Neuronal stem cell (in vitro differentiated cells): Measurements from ENCODE around the gene FOXF1.
A peak's percentile ranks its signal among the peaks of the same experiment; 100 is the strongest.

Experiments used
- DNase-seq: peaks from one replicate; pipeline ENCODE4 v3.0.0-alpha.2; 2013; ENCODE audit warnings: low spot score
- H2AFZ ChIP-seq: one replicate; pipeline ENCODE4 v1.6.1; 2013; ENCODE audit warnings: mild to moderate bottlenecking, low read length, inconsistent platforms
- H2AK5ac ChIP-seq: 2 replicates; pipeline ENCODE4 v1.6.1; 2013; ENCODE audit warnings: low read depth, mild to moderate bottlenecking, inconsistent platforms, low read length, moderate library complexity, mixed read lengths
- H2BK120ac ChIP-seq: 2 replicates; pipeline ENCODE4 v1.6.1; 2013; ENCODE audit warnings: low read depth, mild to moderate bottlenecking, inconsistent platforms, low read length, moderate library complexity, mixed read lengths
- H2BK12ac ChIP-seq: one replicate; pipeline ENCODE4 v1.6.1; 2013; ENCODE audit warnings: low read length, inconsistent platforms
- H2BK15ac ChIP-seq: 2 replicates; pipeline ENCODE4 v1.6.1; 2013; ENCODE audit warnings: mild to moderate bottlenecking, low read length, inconsistent platforms, mixed read lengths
- H2BK5ac ChIP-seq: one replicate; pipeline ENCODE4 v1.6.1; 2013; ENCODE audit warnings: inconsistent platforms, mild to moderate bottlenecking, low read length, moderate library complexity
- H3K14ac ChIP-seq: one replicate; pipeline ENCODE4 v1.6.1; 2013; ENCODE audit warnings: low read length, inconsistent platforms
- H3K18ac ChIP-seq: 2 replicates; pipeline ENCODE4 v1.6.1; 2013; ENCODE audit warnings: low read length, inconsistent platforms
- H3K23ac ChIP-seq: 2 replicates; pipeline ENCODE4 v1.6.1; 2013; ENCODE audit warnings: low read depth, mild to moderate bottlenecking, mixed read lengths, low read length, inconsistent platforms; ENCODE audit not compliant: poor library complexity
- H3K27ac ChIP-seq: replicated peaks from 3 replicates; pipeline ENCODE4 v1.5.1; 2013; ENCODE audit warnings: low read length, inconsistent platforms
- H3K27me3 ChIP-seq, 3 experiments: 2 replicates each; pipeline ENCODE4 v1.6.1; 2013; ENCODE audit warnings: low read length in 3 of 3, mild to moderate bottlenecking in 2 of 3, inconsistent platforms in 1 of 3, low read depth in 1 of 3, mixed read lengths in 1 of 3, moderate library complexity in 1 of 3; ENCODE audit not compliant: control insufficient read depth in 3 of 3, insufficient read depth in 3 of 3
- H3K36me3 ChIP-seq, 2 donors: replicated peaks in 1 of 2; 2 replicates each; pipeline ENCODE4 v1.6.1; 2013; ENCODE audit warnings: low read length in 2 of 2; ENCODE audit not compliant: control insufficient read depth in 2 of 2, insufficient read depth in 2 of 2
- H3K4ac ChIP-seq: 2 replicates; pipeline ENCODE4 v1.6.1; 2013; ENCODE audit warnings: inconsistent platforms, mild to moderate bottlenecking, low read length, moderate library complexity
- H3K4me1 ChIP-seq, 2 donors: 1 replicate in 1 of 2; 2 replicates in 1 of 2; pipeline ENCODE4 v1.6.1; 2013; ENCODE audit warnings: low read length in 2 of 2, low read depth in 1 of 2; ENCODE audit not compliant: control insufficient read depth in 2 of 2, insufficient read depth in 1 of 2
- H3K4me2 ChIP-seq: one replicate; pipeline ENCODE4 v1.6.1; 2013; ENCODE audit warnings: mild to moderate bottlenecking, low read length, inconsistent platforms; ENCODE audit not compliant: insufficient read depth, poor library complexity, severe bottlenecking
- H3K4me3 ChIP-seq, 2 donors: 2 replicates each; pipeline ENCODE4 v1.5.1; 2013; ENCODE audit warnings: low read length in 2 of 2, mild to moderate bottlenecking in 2 of 2, inconsistent platforms in 1 of 2, moderate library complexity in 1 of 2
- H3K79me1 ChIP-seq: one replicate; pipeline ENCODE4 v1.6.1; 2013; ENCODE audit warnings: low read depth, mild to moderate bottlenecking, inconsistent platforms, low read length, moderate library complexity
- H3K9ac ChIP-seq: one replicate; pipeline ENCODE4 v1.6.1; 2013; ENCODE audit warnings: mild to moderate bottlenecking, low read depth, low read length, inconsistent platforms; ENCODE audit not compliant: poor library complexity
- H3K9me3 ChIP-seq, 2 donors: replicated peaks in 1 of 2; 2 replicates each; pipeline versions ENCODE3 to v1.6.1; 2013; ENCODE audit warnings: low read length in 2 of 2, mild to moderate bottlenecking in 2 of 2, inconsistent platforms in 1 of 2, low read depth in 1 of 2, mixed read lengths in 1 of 2, moderate library complexity in 1 of 2; ENCODE audit not compliant: control insufficient read depth in 2 of 2, insufficient read depth in 1 of 2
- H4K8ac ChIP-seq: one replicate; pipeline ENCODE4 v1.6.1; 2013; ENCODE audit warnings: low read depth, mild to moderate bottlenecking, inconsistent platforms, low read length, moderate library complexity
- H4K91ac ChIP-seq: one replicate; pipeline ENCODE4 v1.6.1; 2013; ENCODE audit warnings: low read length, low read depth, mild to moderate bottlenecking, inconsistent platforms; ENCODE audit not compliant: poor library complexity
- whole genome bisulfite sequencing, 2 donors: extraction: QIAGEN DNeasy Blood & Tissue Kit; methylation state at CpG; one replicate each; pipeline ENCODE4 v1.1.7; 2013; ENCODE audit warnings: missing lambda C conversion rate in 2 of 2, mixed read lengths in 1 of 2; ENCODE audit not compliant: insufficient read length in 2 of 2, insufficient replicate concordance in 1 of 2; ENCODE audit errors: extremely low coverage in 2 of 2; 5-methylcytosine and 5-hydroxymethylcytosine counted together

The FOXF1 gene

GRCh38 chr16:86549893-86550190, 39.5 kb downstream of the FOXF1 start:
- Histone ChIP-seq H3K27me3 (no peaks in the 10 kb centered on the region), H3K23ac (no peak overlapping the region), H3K79me1 (no peaks in the 10 kb centered on the region), H3K4ac (no peak overlapping the region), H3K9me3 (no peaks in the 10 kb centered on the region), H3K36me3 (peaks cover 19 to 75% of the 10 kb centered on the region in 2 donors), H3K9ac (no peak overlapping the region), H2BK12ac (no peak overlapping the region), H2BK15ac (no peak overlapping the region), H2BK5ac (no peak overlapping the region), H3K4me1 (no peaks in the 10 kb centered on the region), H3K14ac (no peak overlapping the region), H3K4me2 (no peak overlapping the region), H2AK5ac (no peak overlapping the region), H4K8ac (peak overlapping the region; percentile 4), H2BK120ac (no peak overlapping the region), H2AFZ (no peak overlapping the region), H3K27ac (no peak overlapping the region), H3K18ac (no peak overlapping the region), H4K91ac (no peak overlapping the region), H3K4me3 (no peak overlapping the region)
- DNase-seq, result no peak
- WGBS, 2 donors, result no CpG with 5 or more reads among the region's 7 CpGs

GRCh38 chr16:86550281-86550680, 40.0 kb downstream of the FOXF1 start:
- Histone ChIP-seq H3K18ac (no peak overlapping the region), H3K23ac (no peak overlapping the region), H3K4me1 (no peaks in the 10 kb centered on the region), H2BK15ac (no peak overlapping the region), H3K27me3 (no peaks in the 10 kb centered on the region), H4K91ac (no peak overlapping the region), H3K4me3 (no peak overlapping the region), H3K9me3 (no peaks in the 10 kb centered on the region), H3K27ac (no peak overlapping the region), H3K36me3 (peaks cover 17 to 71% of the 10 kb centered on the region in 2 donors), H3K4me2 (no peak overlapping the region), H2BK120ac (no peak overlapping the region), H2AK5ac (no peak overlapping the region), H2BK5ac (no peak overlapping the region), H3K14ac (no peak overlapping the region), H2AFZ (no peak overlapping the region), H3K4ac (no peak overlapping the region), H3K79me1 (no peaks in the 10 kb centered on the region), H4K8ac (peak overlapping the region; percentile 4), H3K9ac (no peak overlapping the region), H2BK12ac (no peak overlapping the region)
- no CpG with 5 or more reads among the region's 5 CpGs for WGBS, 2 donors
- DNase-seq, result no peak

DNA sequence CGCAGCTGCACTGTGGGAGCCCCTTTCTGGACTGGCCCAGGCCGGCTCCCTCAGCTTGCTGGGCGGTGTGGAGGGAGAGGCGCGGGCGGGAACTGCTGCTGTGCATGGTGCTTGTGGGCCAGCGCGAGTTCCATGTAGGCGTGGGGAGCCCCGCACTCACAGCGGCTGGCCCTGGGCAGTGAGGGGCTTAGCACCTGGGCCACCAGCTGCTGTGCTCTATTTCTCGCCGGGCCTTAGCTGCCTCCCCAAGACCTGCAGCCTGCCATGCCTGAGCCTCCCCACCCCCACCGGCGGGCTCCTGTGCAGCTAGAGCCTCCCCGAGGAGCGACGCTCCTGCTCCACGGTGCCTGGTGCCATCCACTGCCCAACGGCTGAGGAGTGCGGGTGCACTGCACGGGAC, 43.0 kb downstream of the FOXF1 start:
- Histone ChIP-seq H3K4me2 (no peak overlapping the region), H2AFZ (no peak overlapping the region), H2BK5ac (no peak overlapping the region), H4K91ac (no peak overlapping the region), H3K14ac (no peak overlapping the region), H2BK12ac (no peak overlapping the region), H3K4me3 (no peak overlapping the region), H2BK15ac (no peak overlapping the region), H2AK5ac (no peak overlapping the region), H3K36me3 (peaks cover 8 to 41% of the 10 kb centered on the region in 2 donors), H3K4ac (no peak overlapping the region), H3K4me1 (peaks cover 3 to 5% of the 10 kb centered on the region in 2 donors), H3K9ac (peak overlapping the region; percentile 24), H3K27ac (no peak overlapping the region), H3K79me1 (no peaks in the 10 kb centered on the region), H3K18ac (no peak overlapping the region), H3K9me3 (no peaks in the 10 kb centered on the region), H2BK120ac (no peak overlapping the region), H4K8ac (no peak overlapping the region), H3K27me3 (peaks cover 0 to 2% (median 0%) of the 10 kb centered on the region in 3 experiments), H3K23ac (no peak overlapping the region)
- no CpG with 5 or more reads among the region's 22 CpGs for WGBS, 2 donors
- no peak for DNase-seq

- H2AK5ac ChIP-seq, result no peak overlapping the region
- H3K4ac ChIP-seq, result no peak overlapping the region
- peak overlapping the region; percentile 87 for H3K9ac ChIP-seq
- WGBS, 2 donors, result no CpG with 5 or more reads among the region's 10 CpGs
- peaks cover 5 to 33% of the 10 kb centered on the region in 2 donors for H3K36me3 ChIP-seq
- no peaks in the 10 kb centered on the region for H3K79me1 ChIP-seq
- H3K4me1 ChIP-seq, result peaks cover 3 to 5% of the 10 kb centered on the region in 2 donors
- H3K18ac ChIP-seq, result peak overlapping the region; percentile 87
- no peak overlapping the region for H2BK15ac ChIP-seq
- peak overlapping the region; percentile 82 to 93 for H3K4me3 ChIP-seq
- no peak overlapping the region for H4K8ac ChIP-seq
- peak overlapping the region; percentile 85 for H3K23ac ChIP-seq
- no peak overlapping the region for H3K27ac ChIP-seq
- no peak for DNase-seq
- H2BK120ac ChIP-seq, result no peak overlapping the region
- H2BK12ac ChIP-seq, result no peak overlapping the region
- peak overlapping the region; percentile 48 for H3K4me2 ChIP-seq
- H3K14ac ChIP-seq, result no peak overlapping the region
- H3K27me3 ChIP-seq, result peaks cover 0 to 2% (median 0%) of the 10 kb centered on the region in 3 experiments
- H2BK5ac ChIP-seq, result peak overlapping the region; percentile 56
- peak overlapping the region; percentile 93 for H2AFZ ChIP-seq
- no peaks in the 10 kb centered on the region for H3K9me3 ChIP-seq
- H4K91ac ChIP-seq, result no peak overlapping the region
Observed at GRCh38 chr16:86554599-86554916, 44.2 kb downstream of the FOXF1 start.
